SK-N-SH treated with all-trans-retinoic acid at 6 μM for 48 hours (cell line): ENCODE measurements around the gene UST.

Experiments used
- ATAC-seq: fragments of 200-7000 bp; cut with Tn5 transposase; 3 replicates; pipeline ENCODE4 v1.9.1; 2020; ENCODE audit warnings: mild to moderate bottlenecking, moderate library complexity
- ARNTL ChIP-seq: fragments of 450-650 bp; formaldehyde crosslinking; IDR thresholded peaks from 2 replicates; pipeline ENCODE4 v1.5.0; 2020; ENCODE audit warnings: low read depth, mild to moderate bottlenecking, moderate library complexity, borderline replicate concordance
- BACH2 ChIP-seq: fragments of 250-450 bp; sonication (Bioruptor Pico); IDR thresholded peaks from 2 replicates; pipeline ENCODE4 v1.9.0; 2021; ENCODE audit warnings: mild to moderate bottlenecking, borderline replicate concordance
- CSDC2 ChIP-seq: fragments of 250-450 bp; sonication (Bioruptor Pico); IDR thresholded peaks from 2 replicates; pipeline ENCODE4 v1.5.0; 2020; ENCODE audit warnings: mild to moderate bottlenecking, moderate library complexity
- ESRRG ChIP-seq: fragments of 250-450 bp; sonication (Bioruptor Pico); IDR thresholded peaks from 2 replicates; pipeline ENCODE4 v1.6.1; 2021; ENCODE audit warnings: mild to moderate bottlenecking
- GLIS3 ChIP-seq: fragments of 250-450 bp; sonication (Bioruptor Pico); IDR thresholded peaks from 2 replicates; pipeline ENCODE4 v1.5.0; 2020; ENCODE audit warnings: mild to moderate bottlenecking, moderate library complexity
- ISL1 ChIP-seq: fragments of 250-450 bp; sonication (Bioruptor Pico); IDR thresholded peaks from 2 replicates; pipeline ENCODE4 v2.1.2; 2022; ENCODE audit warnings: mild to moderate bottlenecking, moderate library complexity
- OSR1 ChIP-seq: fragments of 250-450 bp; sonication (Bioruptor Pico); IDR thresholded peaks from 2 replicates; pipeline ENCODE4 v1.8.0; 2022; ENCODE audit warnings: moderate library complexity, mild to moderate bottlenecking, inconsistent platforms
- PATZ1 ChIP-seq: fragments of 250-450 bp; sonication (Bioruptor Pico); IDR thresholded peaks from 2 replicates; pipeline ENCODE4 v1.8.0; 2020; ENCODE audit warnings: mild to moderate bottlenecking, moderate library complexity, borderline replicate concordance
- POU6F1 ChIP-seq: fragments of 250-450 bp; sonication (Bioruptor Pico); IDR thresholded peaks from 2 replicates; pipeline ENCODE4 v1.8.0; 2021; ENCODE audit warnings: low read depth, mild to moderate bottlenecking, moderate library complexity, borderline replicate concordance
- PPARA ChIP-seq: fragments of 250-450 bp; sonication (Bioruptor Pico); IDR thresholded peaks from 2 replicates; pipeline ENCODE4 v1.5.0; 2020; ENCODE audit warnings: mild to moderate bottlenecking, borderline replicate concordance
- RARB ChIP-seq: fragments of 250-450 bp; sonication (Bioruptor Pico); IDR thresholded peaks from 2 replicates; pipeline ENCODE4 v1.8.0; 2021; ENCODE audit warnings: mild to moderate bottlenecking, moderate library complexity
- SNAI2 ChIP-seq: fragments of 250-450 bp; sonication (Bioruptor Pico); IDR thresholded peaks from 2 replicates; pipeline ENCODE4 v1.5.0; 2020; ENCODE audit warnings: mild to moderate bottlenecking, moderate library complexity
- TCF4 ChIP-seq: fragments of 250-450 bp; sonication (Bioruptor Pico); IDR thresholded peaks from 2 replicates; pipeline ENCODE4 v1.8.0; 2021; ENCODE audit warnings: mild to moderate bottlenecking, moderate library complexity, borderline replicate concordance
- TOX ChIP-seq: fragments of 250-450 bp; sonication (Bioruptor Pico); IDR thresholded peaks from 2 replicates; pipeline ENCODE4 v1.8.0; 2021; ENCODE audit warnings: mild to moderate bottlenecking, moderate library complexity, borderline replicate concordance
- ZC3H10 ChIP-seq: fragments of 250-450 bp; sonication (Bioruptor Pico); IDR thresholded peaks from 2 replicates; pipeline ENCODE4 v1.5.1; 2021; ENCODE audit warnings: mild to moderate bottlenecking, moderate library complexity
- ZFP3 ChIP-seq: fragments of 250-450 bp; sonication (Bioruptor Pico); IDR thresholded peaks from 2 replicates; pipeline ENCODE4 v1.5.0; 2020; ENCODE audit warnings: mild to moderate bottlenecking, moderate library complexity
- ZFP30 ChIP-seq: fragments of 450-650 bp; formaldehyde crosslinking; IDR thresholded peaks from 2 replicates; pipeline ENCODE4 v1.5.0; 2022; ENCODE audit warnings: mild to moderate bottlenecking, moderate library complexity
- ZNF565 ChIP-seq: fragments of 450-650 bp; formaldehyde crosslinking; conservative IDR thresholded peaks from 2 replicates; pipeline ENCODE4 v1.5.0; 2020; ENCODE audit warnings: low read depth, mild to moderate bottlenecking, moderate library complexity
- ZNF70 ChIP-seq: fragments of 450-650 bp; formaldehyde crosslinking; IDR thresholded peaks from 2 replicates; pipeline ENCODE4 v1.5.0; 2020; ENCODE audit warnings: mild to moderate bottlenecking, moderate library complexity
- ZNF8 ChIP-seq: fragments of 450-650 bp; formaldehyde crosslinking; IDR thresholded peaks from 2 replicates; pipeline ENCODE4 v1.5.0; 2020; ENCODE audit warnings: mild to moderate bottlenecking, moderate library complexity
- TF ChIP-seq, protein P1 (sequence below): fragments of 250-450 bp; sonication (Bioruptor Pico); IDR thresholded peaks from 2 replicates; pipeline ENCODE4 v1.5.1; 2020; ENCODE audit warnings: low read depth, mild to moderate bottlenecking, moderate library complexity
- TF ChIP-seq, protein P2 (sequence below): fragments of 250-450 bp; sonication (Bioruptor Pico); IDR thresholded peaks from 2 replicates; pipeline ENCODE4 v1.5.0; 2020; ENCODE audit warnings: mild to moderate bottlenecking, moderate library complexity

UST gene

GRCh38 chr6:148708707-148709106, 38.1 kb upstream of the UST start:
- TF ChIP-seq GLIS3: no peak
- TF ChIP-seq BACH2 (CRISPR knock-in tag): no peak
- no peak for TF ChIP-seq ZC3H10 (CRISPR knock-in tag)
- no peak for TF ChIP-seq ZFP3 (CRISPR knock-in tag)
- TF ChIP-seq TOX (CRISPR knock-in tag): no peak
- TF ChIP-seq ZNF8 (CRISPR knock-in tag): no peak
- no peak for TF ChIP-seq ISL1 (CRISPR knock-in tag)
- TF ChIP-seq RARB (CRISPR knock-in tag): no peak
- TF ChIP-seq PPARA: no peak
- TF ChIP-seq ZNF70 (CRISPR knock-in tag): no peak
- TF ChIP-seq ZFP30: no peak
- ATAC-seq: no peak

DNA sequence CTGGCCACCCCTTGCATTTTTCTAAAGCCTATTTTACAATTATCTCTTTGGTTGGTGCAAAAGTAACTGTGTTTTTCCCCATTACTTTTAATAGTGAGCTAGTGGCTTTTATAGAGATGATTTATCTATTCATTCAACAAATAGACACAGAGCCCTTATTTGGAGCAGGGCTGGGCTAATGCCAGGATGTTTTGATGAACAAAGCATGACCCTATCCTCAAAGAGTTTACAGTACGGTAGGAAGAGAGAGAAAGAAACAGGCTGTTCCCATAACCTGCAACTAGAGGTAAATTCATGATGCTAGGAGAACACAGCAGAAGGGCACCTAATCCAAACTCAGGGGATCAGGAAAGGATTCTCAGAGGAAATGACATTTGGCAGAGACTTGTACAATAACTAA, 37.3 kb upstream of the UST start:
- no peak for ATAC-seq
- TF ChIP-seq SNAI2 (CRISPR knock-in tag) (no peak), ZNF565 (no peak), TOX (CRISPR knock-in tag) (no peak), ZNF70 (CRISPR knock-in tag) (no peak), TCF4 (CRISPR knock-in tag) (no peak), CSDC2 (CRISPR knock-in tag) (no peak), ARNTL (CRISPR knock-in tag) (no peak), PPARA (no peak)
- TF ChIP-seq, protein P1, sequence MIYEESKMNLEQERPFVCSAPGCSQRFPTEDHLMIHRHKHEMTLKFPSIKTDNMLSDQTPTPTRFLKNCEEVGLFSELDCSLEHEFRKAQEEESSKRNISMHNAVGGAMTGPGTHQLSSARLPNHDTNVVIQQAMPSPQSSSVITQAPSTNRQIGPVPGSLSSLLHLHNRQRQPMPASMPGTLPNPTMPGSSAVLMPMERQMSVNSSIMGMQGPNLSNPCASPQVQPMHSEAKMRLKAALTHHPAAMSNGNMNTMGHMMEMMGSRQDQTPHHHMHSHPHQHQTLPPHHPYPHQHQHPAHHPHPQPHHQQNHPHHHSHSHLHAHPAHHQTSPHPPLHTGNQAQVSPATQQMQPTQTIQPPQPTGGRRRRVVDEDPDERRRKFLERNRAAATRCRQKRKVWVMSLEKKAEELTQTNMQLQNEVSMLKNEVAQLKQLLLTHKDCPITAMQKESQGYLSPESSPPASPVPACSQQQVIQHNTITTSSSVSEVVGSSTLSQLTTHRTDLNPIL (CRISPR knock-in tag): no peak

- TF ChIP-seq TCF4 (CRISPR knock-in tag): no peak
- no peak for TF ChIP-seq PPARA
- TF ChIP-seq, protein P1 (CRISPR knock-in tag): no peak
- no peak for TF ChIP-seq ISL1 (CRISPR knock-in tag)
- TF ChIP-seq, all 23 proteins: peak for 0
- no peak for ATAC-seq
These were observed 34.8 kb upstream of the UST start for GRCh38 chr6:148711833-148712654.

DNA sequence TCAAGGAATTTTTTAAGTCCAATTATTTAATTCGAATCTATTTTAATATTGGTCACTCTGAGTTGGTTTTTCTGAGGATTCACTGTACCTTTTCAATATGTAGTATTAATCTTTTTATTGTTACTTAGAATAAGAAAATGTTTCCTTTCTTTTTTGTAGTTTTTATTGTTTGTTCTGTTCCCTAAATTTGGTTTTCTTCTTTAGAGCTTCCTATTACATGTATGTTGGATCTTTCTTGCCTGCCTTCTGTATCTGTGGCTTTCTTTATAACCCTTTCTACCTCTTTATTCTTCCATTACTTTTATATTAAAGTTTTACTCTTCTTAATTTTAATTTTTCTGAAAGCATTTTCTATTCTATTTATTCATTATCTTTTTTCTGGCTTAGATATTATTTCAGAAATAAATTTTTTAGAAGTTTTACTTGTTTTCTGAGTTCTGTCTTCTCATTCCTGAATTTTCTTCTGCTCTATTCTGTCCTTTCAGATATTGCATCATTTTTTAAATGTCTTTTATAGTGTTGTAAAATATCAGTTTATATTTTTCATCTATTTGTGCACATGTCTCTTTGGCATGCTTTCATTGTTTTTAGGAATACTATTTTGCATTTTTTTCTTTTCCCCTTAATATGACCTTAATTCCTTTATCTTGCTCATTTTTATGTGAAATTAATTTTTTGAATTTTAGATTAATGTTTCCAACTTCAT, 33.6 kb upstream of the UST start:
- no peak for ATAC-seq
- TF ChIP-seq TCF4 (CRISPR knock-in tag) (no peak), POU6F1 (CRISPR knock-in tag) (no peak), PATZ1 (CRISPR knock-in tag) (no peak), RARB (CRISPR knock-in tag) (no peak), ESRRG (CRISPR knock-in tag) (no peak), ZNF565 (no peak), PPARA (no peak), TOX (CRISPR knock-in tag) (no peak), OSR1 (CRISPR knock-in tag) (no peak), SNAI2 (CRISPR knock-in tag) (no peak), GLIS3 (no peak), ZFP30 (no peak)
- TF ChIP-seq, protein P1 (CRISPR knock-in tag): no peak
- TF ChIP-seq, protein P2, sequence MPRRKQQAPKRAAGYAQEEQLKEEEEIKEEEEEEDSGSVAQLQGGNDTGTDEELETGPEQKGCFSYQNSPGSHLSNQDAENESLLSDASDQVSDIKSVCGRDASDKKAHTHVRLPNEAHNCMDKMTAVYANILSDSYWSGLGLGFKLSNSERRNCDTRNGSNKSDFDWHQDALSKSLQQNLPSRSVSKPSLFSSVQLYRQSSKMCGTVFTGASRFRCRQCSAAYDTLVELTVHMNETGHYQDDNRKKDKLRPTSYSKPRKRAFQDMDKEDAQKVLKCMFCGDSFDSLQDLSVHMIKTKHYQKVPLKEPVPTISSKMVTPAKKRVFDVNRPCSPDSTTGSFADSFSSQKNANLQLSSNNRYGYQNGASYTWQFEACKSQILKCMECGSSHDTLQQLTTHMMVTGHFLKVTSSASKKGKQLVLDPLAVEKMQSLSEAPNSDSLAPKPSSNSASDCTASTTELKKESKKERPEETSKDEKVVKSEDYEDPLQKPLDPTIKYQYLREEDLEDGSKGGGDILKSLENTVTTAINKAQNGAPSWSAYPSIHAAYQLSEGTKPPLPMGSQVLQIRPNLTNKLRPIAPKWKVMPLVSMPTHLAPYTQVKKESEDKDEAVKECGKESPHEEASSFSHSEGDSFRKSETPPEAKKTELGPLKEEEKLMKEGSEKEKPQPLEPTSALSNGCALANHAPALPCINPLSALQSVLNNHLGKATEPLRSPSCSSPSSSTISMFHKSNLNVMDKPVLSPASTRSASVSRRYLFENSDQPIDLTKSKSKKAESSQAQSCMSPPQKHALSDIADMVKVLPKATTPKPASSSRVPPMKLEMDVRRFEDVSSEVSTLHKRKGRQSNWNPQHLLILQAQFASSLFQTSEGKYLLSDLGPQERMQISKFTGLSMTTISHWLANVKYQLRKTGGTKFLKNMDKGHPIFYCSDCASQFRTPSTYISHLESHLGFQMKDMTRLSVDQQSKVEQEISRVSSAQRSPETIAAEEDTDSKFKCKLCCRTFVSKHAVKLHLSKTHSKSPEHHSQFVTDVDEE (CRISPR knock-in tag): no peak
- TF ChIP-seq, all 23 proteins: peak for 0
